HG03558 (cell line): ENCODE data around the gene DPF3.

Experiments used
- ATAC-seq: cut with Tn5 transposase; IDR thresholded peaks from one replicate; pipeline ENCODE4 v1.9.1; 2021; ENCODE audit warnings: moderate number of reproducible peaks; ENCODE audit not compliant: unreplicated experiment; ENCODE audit errors: extremely low read depth

The DPF3 gene

GRCh38 chr14:72609205-72609916, 284.5 kb downstream of the DPF3 start:
- no peak for ATAC-seq

GRCh38 chr14:72608391-72609204, 285.3 kb downstream of the DPF3 start:
- ATAC-seq, result no peak

GRCh38 chr14:72607386-72608130, 286.3 kb downstream of the DPF3 start:
- ATAC-seq, result no peak

- ATAC-seq, result no peak
These were observed 287.0 kb downstream of the DPF3 start for GRCh38 chr14:72606879-72607278.

GRCh38 chr14:72605921-72606220, 288.0 kb downstream of the DPF3 start:
- ATAC-seq, result no peak

GRCh38 chr14:72605096-72605920, 288.6 kb downstream of the DPF3 start:
- ATAC-seq, result no peak

- ATAC-seq, result no peak
These were observed 289.8 kb downstream of the DPF3 start for GRCh38 chr14:72604133-72604532.

GRCh38 chr14:72603639-72604038, 290.3 kb downstream of the DPF3 start:
- ATAC-seq, result no peak

- ATAC-seq, result no peak
These were observed 293.2 kb downstream of the DPF3 start for GRCh38 chr14:72600551-72601330.

- no peak for ATAC-seq
These were observed 294.1 kb downstream of the DPF3 start for GRCh38 chr14:72599579-72600470.

- ATAC-seq, result no peak
These were observed 295.6 kb downstream of the DPF3 start for GRCh38 chr14:72598306-72598705.

GRCh38 chr14:72597252-72598233, 296.4 kb downstream of the DPF3 start:
- ATAC-seq, result no peak

GRCh38 chr14:72595152-72595862, 298.6 kb downstream of the DPF3 start:
- no peak for ATAC-seq

GRCh38 chr14:72594099-72594901, 299.6 kb downstream of the DPF3 start:
- no peak for ATAC-seq

GRCh38 chr14:72591391-72591790, 302.5 kb downstream of the DPF3 start:
- no peak for ATAC-seq

GRCh38 chr14:72590577-72590976, 303.3 kb downstream of the DPF3 start:
- no peak for ATAC-seq
